ENCODE measurements around the gene FBXO22.
"Not testable (repeated sequence)": the region's sequence is repeated elsewhere in the genome, so short reads cannot be mapped to it uniquely, and the experiment has no call there.

FBXO22 gene

DNA sequence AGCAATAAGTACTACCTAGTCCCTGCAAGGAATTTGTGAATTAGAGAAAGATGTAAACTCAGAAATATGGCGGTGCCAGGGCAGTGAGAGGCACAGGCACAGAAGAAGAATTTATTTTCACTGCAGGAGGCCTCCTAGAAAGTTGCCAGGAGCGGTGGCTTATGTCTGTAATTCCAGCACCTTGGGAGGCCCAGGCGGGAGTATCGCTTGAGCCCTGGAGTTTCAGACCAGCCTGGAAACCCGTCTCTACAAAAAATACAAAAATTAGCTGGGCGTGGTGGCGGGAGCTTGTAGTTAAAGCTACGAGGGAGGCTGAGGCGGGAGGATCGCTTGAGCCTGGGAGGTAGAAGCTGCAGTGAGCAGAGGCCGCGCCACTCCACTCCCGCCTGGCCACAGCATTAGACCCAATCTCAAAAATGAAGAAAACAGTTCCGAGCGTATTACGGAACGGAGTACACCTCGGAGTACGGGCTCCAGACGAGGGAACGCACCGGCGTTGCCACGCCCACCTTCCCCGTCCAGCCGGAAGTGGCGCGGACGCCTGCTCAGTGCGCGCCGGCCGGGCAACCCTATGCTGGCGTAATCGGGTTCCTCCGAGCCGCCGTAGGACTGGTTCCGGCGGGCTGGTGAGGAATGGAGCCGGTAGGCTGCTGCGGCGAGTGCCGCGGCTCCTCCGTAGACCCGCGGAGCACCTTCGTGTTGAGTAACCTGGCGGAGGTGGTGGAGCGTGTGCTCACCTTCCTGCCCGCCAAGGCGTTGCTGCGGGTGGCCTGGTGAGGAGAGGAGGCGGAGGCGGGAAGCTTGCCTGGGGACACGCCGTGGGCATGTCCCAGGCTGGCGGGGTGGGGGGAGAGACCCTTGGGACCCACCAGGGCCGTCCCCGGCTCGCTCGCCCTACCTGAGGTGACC, at the start of gene FBXO22:
TSS of gene FBXO22 (plus strand) at position 548 of the 909 bp plus-strand sequence. CDS start at position 634, 86 bp downstream.
- peak; percentile 82 for DNase-seq (ENCODE audit: low read depth)

- DNase-seq (ENCODE audit: low read depth) = no peak
These were observed 45.8 kb upstream of the FBXO22 start for GRCh38 chr15:75857886-75858285.

DNA sequence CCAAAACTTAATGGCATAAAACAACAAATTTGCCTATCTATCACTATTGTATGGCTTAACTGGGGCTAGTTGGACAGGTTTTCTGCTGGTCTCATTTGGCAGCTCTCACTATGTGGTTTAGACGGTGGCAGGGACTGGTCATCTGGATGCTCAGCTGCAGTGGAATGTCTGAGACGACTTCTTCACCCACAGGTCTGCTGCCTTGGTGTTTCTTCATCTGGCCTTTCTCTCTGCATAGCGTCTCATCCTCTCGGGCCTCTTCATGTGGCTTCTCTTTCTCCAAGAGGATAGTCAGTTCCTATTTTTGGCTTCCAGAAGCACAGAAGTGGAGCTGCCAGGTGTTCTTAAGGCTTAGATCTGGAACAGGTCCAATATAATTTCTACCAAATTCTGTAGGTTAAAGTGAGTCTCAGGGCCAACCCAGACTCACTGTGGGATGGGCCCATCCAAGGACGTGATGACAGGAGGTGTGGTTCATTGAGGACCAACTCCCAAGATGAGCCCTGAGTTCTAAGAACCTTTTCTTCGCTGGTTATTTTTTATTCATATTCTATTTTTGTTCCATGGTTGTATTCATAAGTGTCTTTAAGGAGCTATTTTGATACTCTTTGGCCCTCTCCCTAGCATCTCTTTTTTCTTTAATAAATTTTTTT, 41.8 kb upstream of the FBXO22 start:
- DNase-seq (ENCODE audit: low read depth) = no peak

- DNase-seq (ENCODE audit: low read depth) = no peak
These were observed 40.9 kb upstream of the FBXO22 start for GRCh38 chr15:75862796-75863195.

DNA sequence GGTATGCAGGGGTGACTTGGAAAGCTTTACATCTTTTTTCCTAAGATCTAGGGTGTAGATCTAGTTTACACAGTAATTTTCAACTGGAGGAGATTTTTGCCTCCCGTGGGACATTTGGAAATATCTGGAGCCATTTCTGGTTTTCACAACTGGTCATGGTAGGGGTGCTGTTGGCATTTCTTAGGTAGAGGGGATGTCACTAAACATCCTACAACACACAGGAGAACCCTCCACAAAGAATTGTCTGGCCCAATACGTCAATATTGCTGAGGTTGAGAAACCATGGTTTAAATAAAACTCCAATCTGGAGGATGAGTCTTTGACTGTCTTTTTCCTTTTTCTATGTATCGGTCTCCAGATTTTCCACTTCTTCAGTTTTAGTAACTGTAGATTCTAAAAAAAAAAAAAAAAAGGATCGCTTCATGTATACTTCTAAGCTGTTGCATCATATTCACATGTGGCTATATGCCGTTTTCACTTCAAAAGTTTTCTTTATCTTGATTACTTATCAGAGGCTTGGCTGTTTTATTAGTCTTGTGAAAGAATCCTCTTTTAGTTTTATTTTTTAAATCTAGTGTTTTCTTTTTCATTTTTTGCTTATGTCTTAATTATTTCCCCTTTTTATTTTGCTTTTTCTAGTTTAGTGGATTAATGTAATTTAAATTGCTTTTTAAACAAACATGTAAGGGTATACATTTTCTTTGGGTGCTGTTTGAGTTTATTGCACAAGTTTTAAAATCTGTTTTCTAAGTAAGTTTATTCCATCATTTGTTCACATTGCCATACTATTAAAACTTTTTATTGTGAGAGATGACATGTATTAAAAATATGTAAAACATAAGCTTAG, 39.2 kb upstream of the FBXO22 start:
- DNase-seq (ENCODE audit: low read depth) = no peak

- DNase-seq (ENCODE audit: low read depth) = not testable (repeated sequence)
These were observed 37.6 kb upstream of the FBXO22 start for GRCh38 chr15:75866045-75866444.

GRCh38 chr15:75866916-75867315, 36.8 kb upstream of the FBXO22 start:
- no peak for DNase-seq (ENCODE audit: low read depth)

GRCh38 chr15:75867449-75867848, 36.2 kb upstream of the FBXO22 start:
- DNase-seq (ENCODE audit: low read depth) = no peak

- DNase-seq (ENCODE audit: low read depth) = no peak
These were observed 35.7 kb upstream of the FBXO22 start for GRCh38 chr15:75868019-75868418.

DNA sequence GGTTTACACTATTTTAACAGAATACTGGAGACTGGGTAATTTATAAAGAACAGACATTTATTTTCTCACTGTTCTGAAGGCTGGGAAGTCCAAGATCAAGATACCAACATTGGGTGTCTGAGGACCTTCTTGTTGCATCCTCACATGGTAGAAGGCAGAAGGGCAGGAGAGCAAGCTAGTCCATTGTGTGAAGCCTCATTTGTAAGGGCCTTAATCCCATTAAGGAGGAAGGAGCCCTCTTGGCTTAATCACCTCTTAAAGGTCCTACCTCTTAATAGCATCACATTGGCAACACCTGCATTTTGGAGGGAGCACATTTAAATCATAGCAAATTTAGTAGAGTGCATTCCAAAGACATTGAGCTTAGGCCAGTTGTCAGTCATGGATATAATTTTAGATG, 34.2 kb upstream of the FBXO22 start:
- no peak for DNase-seq (ENCODE audit: low read depth)

DNA sequence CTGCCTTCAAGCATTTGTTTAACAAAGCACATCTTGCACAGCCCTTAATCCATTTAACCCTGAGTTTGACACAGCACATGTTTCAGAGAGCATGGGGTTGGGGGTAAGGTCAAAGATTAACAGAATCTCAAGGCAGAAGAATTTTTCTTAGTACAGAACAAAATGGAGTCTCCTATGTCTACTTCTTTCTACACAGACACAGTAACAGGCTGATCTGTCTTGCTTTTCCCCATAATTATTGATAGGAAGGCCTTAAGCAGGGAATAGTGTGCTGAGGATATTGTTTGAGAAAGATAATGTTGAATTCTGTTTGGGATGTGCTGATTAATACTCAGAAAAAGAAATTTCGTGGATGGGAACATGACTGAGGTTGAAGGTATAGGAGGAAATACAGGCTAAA, 32.1 kb upstream of the FBXO22 start:
- not testable (repeated sequence) for DNase-seq (ENCODE audit: low read depth)

- DNase-seq (ENCODE audit: low read depth) = no peak
These were observed 31.2 kb upstream of the FBXO22 start for GRCh38 chr15:75872403-75872990.

DNA sequence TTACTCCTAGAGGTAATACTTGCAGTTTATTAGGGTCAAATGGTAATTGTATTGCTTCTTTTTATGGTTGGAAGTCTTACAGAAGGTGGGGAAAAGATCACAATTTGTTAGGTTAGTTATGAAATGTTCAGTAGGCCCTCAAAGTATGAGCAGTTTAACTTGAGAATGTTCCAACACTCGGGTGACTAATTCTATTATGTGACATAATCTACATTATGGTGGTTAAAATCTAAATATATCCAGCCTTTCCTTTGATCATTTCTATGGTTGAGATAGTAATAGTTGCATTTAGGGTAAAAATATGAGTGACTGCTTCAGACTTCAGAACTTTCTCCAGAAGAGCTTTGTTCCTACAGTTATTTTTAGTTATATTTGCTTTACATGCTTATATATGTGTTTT, 19.6 kb upstream of the FBXO22 start:
- no peak for DNase-seq (ENCODE audit: low read depth)

DNA sequence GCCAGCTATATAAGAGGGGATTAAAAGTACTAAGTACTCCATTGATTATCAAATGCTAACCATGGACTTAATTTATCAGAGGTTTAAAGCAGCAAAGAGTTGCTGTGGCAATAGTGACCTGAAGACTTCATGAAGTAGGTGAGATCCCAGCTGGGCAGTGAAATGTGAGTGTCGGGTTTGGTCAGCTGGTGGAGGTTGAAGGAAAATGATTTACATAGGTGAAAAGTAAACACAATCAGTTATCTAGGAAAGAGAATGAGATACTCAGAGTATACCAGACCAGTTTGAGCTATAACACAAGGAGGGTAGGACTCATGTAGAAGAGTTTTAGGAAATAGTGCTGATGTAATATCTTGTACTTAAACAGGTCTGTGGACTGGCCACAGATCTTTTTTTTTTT, 16.5 kb upstream of the FBXO22 start:
- no peak for DNase-seq (ENCODE audit: low read depth)

- no peak for DNase-seq (ENCODE audit: low read depth)
These were observed 11.8 kb upstream of the FBXO22 start for GRCh38 chr15:75891895-75892294.

DNA sequence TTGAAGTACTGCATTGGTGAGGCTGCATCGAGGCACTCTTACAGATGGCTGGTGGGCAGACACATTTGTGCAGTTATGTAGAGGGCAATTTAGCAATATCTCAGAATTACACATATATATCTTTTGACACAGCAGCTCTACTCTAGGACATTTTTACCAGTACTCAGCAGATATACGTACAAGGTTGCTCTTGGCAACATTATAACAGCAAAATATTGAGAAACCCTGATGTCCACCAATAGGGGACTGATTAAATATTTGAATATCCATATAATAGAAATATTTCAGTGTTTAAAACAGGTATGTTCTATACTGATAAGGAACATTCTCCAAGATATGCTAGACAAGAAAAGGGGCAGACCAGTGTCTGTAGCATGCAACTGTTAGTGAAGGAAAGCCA, 7.9 kb upstream of the FBXO22 start:
- DNase-seq (ENCODE audit: low read depth) = no peak

- no peak for DNase-seq (ENCODE audit: low read depth)
These were observed 3.1 kb upstream of the FBXO22 start for GRCh38 chr15:75900577-75900976.

DNA sequence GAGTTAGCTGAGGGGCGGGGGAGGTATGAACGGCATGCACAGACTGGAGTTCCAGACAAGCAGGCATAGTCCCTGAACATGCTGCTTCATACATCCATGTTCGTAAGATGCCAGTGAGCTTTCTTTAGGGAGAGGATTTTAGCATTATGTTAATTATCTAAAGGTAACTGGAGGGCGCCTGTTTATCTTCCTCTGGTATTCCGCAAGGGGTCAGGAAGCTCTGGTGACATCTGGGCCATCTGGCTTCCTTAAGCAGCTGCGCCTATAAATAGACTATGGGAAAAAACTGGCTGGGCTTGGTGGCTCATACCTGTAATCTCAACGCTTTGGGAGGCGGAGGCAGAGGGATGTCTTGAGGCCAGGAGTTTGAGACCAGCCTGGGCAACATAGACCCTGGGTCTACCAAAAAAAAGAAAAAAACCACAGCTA, 1.5 kb upstream of the FBXO22 start:
- DNase-seq (ENCODE audit: low read depth) = no peak

DNA sequence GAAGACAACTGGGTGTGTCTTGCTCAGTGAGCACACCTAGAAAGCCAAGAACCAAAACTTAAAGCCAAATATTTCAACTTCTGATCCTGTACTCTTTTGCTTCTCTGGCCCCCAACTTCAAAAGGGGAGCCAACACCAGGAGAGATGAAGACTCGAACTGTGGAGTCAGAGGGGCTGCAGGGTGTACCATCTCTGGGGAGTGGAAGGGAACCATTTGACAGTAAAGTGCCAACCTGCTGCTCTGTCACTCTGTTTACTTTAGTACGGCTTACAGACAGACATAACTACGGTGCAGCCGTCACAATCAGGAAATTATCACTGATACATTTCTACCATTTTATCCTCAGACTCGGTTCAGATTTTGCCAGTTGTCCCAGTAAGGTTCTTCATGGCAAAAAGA, 1.6 kb downstream of the FBXO22 start:
- DNase-seq (ENCODE audit: low read depth) = no peak

GRCh38 chr15:75910355-75910754, 6.7 kb downstream of the FBXO22 start:
- not testable (repeated sequence) for DNase-seq (ENCODE audit: low read depth)

- DNase-seq (ENCODE audit: low read depth) = no peak
These were observed 13.3 kb downstream of the FBXO22 start for GRCh38 chr15:75916978-75917377.

- DNase-seq (ENCODE audit: low read depth) = no peak
These were observed 14.5 kb downstream of the FBXO22 start for GRCh38 chr15:75918135-75918534.
